K562 (cell line): ENCODE data around the gene EZH1. TPM values are rescaled to one million over a fixed set of nuclear protein-coding genes. Genes with fewer than 3 reads are reported as not detected.
A peak's percentile ranks its signal among the peaks of the same experiment; 100 is the strongest.

Experiments
- ATF1 ChIP-seq, 2 experiments: fragments of 450-650 bp in 1 of 2; IDR thresholded peaks; 2 replicates each; pipeline ENCODE4 v1.6.1; 2016; ENCODE audit warnings: missing compliant biosample characterization in 1 of 2, missing genetic modification characterization in 1 of 2
- CBFA2T2 ChIP-seq: fragments of 450-650 bp; conservative IDR thresholded peaks from 2 replicates; pipeline ENCODE4 v1.6.1; 2017; ENCODE audit warnings: mild to moderate bottlenecking
- DNMT1 ChIP-seq: fragments of 450-650 bp; IDR thresholded peaks from 2 replicates; pipeline ENCODE4 v1.6.1; 2016; ENCODE audit warnings: antibody characterized with exemption, mild to moderate bottlenecking
- ETV6 ChIP-seq, 3 experiments: fragments of 150-350 bp in 1 of 3; sonication (generic) in 1 of 3; formaldehyde crosslinking in 1 of 3; IDR thresholded peaks; 2 replicates each; pipeline versions ENCODE4 v1.6.1 to v1.8.0; 2014 to 2022; ENCODE audit warnings: borderline replicate concordance in 2 of 3, low read depth in 2 of 3, antibody characterized with exemption in 1 of 3, low read length in 1 of 3, mild to moderate bottlenecking in 1 of 3, missing genetic modification reagents in 1 of 3
- HSF4 ChIP-seq: fragments of 250-450 bp; sonication (Bioruptor Pico); IDR thresholded peaks from 2 replicates; pipeline ENCODE4 v2.1.2; 2022; ENCODE audit warnings: mild to moderate bottlenecking, moderate library complexity, borderline replicate concordance
- KDM1A ChIP-seq, 2 experiments: fragments of 450-650 bp; IDR thresholded peaks; 2 replicates each; pipeline ENCODE4 v1.6.1; 2016; ENCODE audit warnings: mild to moderate bottlenecking in 2 of 2
- MYBL2 ChIP-seq, 2 experiments: fragments of 450-650 bp in 1 of 2; sonication (generic) in 1 of 2; formaldehyde crosslinking in 1 of 2; IDR thresholded peaks; 2 replicates each; pipeline versions ENCODE4 v1.6.1 to v1.8.1; 2017 to 2022; ENCODE audit warnings: borderline replicate concordance in 1 of 2, inconsistent platforms in 1 of 2, low read depth in 1 of 2, mild to moderate bottlenecking in 1 of 2, missing genetic modification reagents in 1 of 2, moderate library complexity in 1 of 2
- PHTF2 ChIP-seq: fragments of 250-450 bp; sonication (Bioruptor Pico); IDR thresholded peaks from 2 replicates; pipeline ENCODE4 v1.5.0; 2021; ENCODE audit warnings: mild to moderate bottlenecking
- PML ChIP-seq: IDR thresholded peaks from 2 replicates; pipeline ENCODE4 v1.6.1; 2012; ENCODE audit warnings: low read length, inconsistent platforms
- RBBP5 ChIP-seq: fragments of 200-600 bp; sonication (generic); IDR thresholded peaks from 2 replicates; pipeline ENCODE4 v1.6.1; 2012; ENCODE audit warnings: borderline replicate concordance, mild to moderate bottlenecking, low read length, control low read depth, inconsistent platforms; ENCODE audit not compliant: insufficient read depth, poor library complexity, severe bottlenecking
- TAF7 ChIP-seq: fragments of 450-650 bp; IDR thresholded peaks from 2 replicates; pipeline ENCODE4 v1.6.1; 2016; ENCODE audit warnings: missing genetic modification characterization, missing compliant biosample characterization
- TRIM25 ChIP-seq: fragments of 450-650 bp; IDR thresholded peaks from 2 replicates; pipeline ENCODE4 v1.7.0; 2016; ENCODE audit warnings: borderline replicate concordance
- ZFX ChIP-seq: sonication (generic); formaldehyde crosslinking; IDR thresholded peaks from 2 replicates; pipeline ENCODE4 v1.8.0; 2022; ENCODE audit warnings: mild to moderate bottlenecking, missing genetic modification reagents, moderate library complexity
- ZNF232 ChIP-seq: sonication (generic); formaldehyde crosslinking; IDR thresholded peaks from 2 replicates; pipeline ENCODE4 v1.8.0; 2022; ENCODE audit warnings: mild to moderate bottlenecking, missing genetic modification reagents
- ZNF324 ChIP-seq: fragments of 250-450 bp; sonication (Bioruptor Pico); IDR thresholded peaks from 2 replicates; pipeline ENCODE4 v1.4.0; 2020; ENCODE audit warnings: mild to moderate bottlenecking
- ZNF584 ChIP-seq: fragments of 200-800 bp; sonication (Bioruptor generic); IDR thresholded peaks from 2 replicates; pipeline ENCODE4 v1.6.1; 2016; ENCODE audit warnings: low read depth, mild to moderate bottlenecking, missing genetic modification characterization, missing compliant biosample characterization
- ZNF778 ChIP-seq: fragments of 450-650 bp; formaldehyde crosslinking; IDR thresholded peaks from 2 replicates; pipeline ENCODE4 v1.4.0; 2020; ENCODE audit warnings: mild to moderate bottlenecking, moderate library complexity
- ZSCAN29 ChIP-seq: fragments of 450-650 bp; IDR thresholded peaks from 2 replicates; pipeline ENCODE4 v1.6.1; 2017
- polyA plus RNA-seq, 8 experiments: library from polyadenylated mRNA; depleted of rRNA in 4 of 8; stranded (reverse) in 5 of 8; unstranded in 3 of 8; fragments of >200 nt; fragmentation: Nextera tagmentation in 2 of 8; fragmentation: Illumina TruSeq in 1 of 8; extraction: Ambion mirVana in 2 of 8; extraction: Trizol in 1 of 8; gene quantifications; 2 replicates each; pipeline versions ENCODE4 v1.2.1 to v1.2.3, GENCODE V29; 2011 to 2014; ENCODE audit warnings: inconsistent platforms in 1 of 8, missing spikeins in 1 of 8
- total RNA-seq, 7 experiments: library from RNA; depleted of rRNA in 6 of 7; stranded (reverse); fragments of >200 nt in 6 of 7; fragmentation: Illumina TruSeq in 2 of 7; extraction: Trizol in 2 of 7; gene quantifications; 2 replicates each; pipeline versions ENCODE4 v1.2.1 to v1.2.3, GENCODE V29; 2011 to 2021; ENCODE audit warnings: low replicate concordance in 1 of 7
- TF ChIP-seq, protein P1 (sequence below): fragments of 450-650 bp; formaldehyde crosslinking; IDR thresholded peaks from 2 replicates; pipeline ENCODE4 v1.4.0; 2020; ENCODE audit warnings: mild to moderate bottlenecking, moderate library complexity
- TF ChIP-seq, protein P2 (sequence below): IDR thresholded peaks from 3 replicates; pipeline ENCODE4 v1.6.1; 2011; ENCODE audit warnings: borderline replicate concordance, mild to moderate bottlenecking; ENCODE audit not compliant: insufficient read length, insufficient read depth
- TF ChIP-seq, protein P3 (sequence below): fragments of 450-650 bp; formaldehyde crosslinking; IDR thresholded peaks from 2 replicates; pipeline ENCODE4 v1.4.0; 2020; ENCODE audit warnings: mild to moderate bottlenecking, mixed read lengths

EZH1 gene
- total and polyA plus RNA-seq, 9 of the 15 experiments (the other 6 are each of a cell fraction or from before 2014, with no cell fraction given) = 8.6 to 40.8 (median 22.9) TPM

- TF ChIP-seq RBBP5 (peak; percentile 39), ATF1 (CRISPR knock-in tag; IDR thresholded peaks at IDR 0.05) (no peak), ATF1 (tag; IDR thresholded peaks at IDR 0.05) (peak; percentile 72), PML (peak; percentile 86), ZNF324 (CRISPR knock-in tag) (no peak), ZSCAN29 (no peak; the same call in 1 of the 2 replicates), MYBL2 (IDR thresholded peaks at IDR 0.05; ENCODE audit: low read depth) (no peak), MYBL2 (CRISPR knock-in tag; IDR thresholded peaks at IDR 0.05; ENCODE audit: borderline replicate concordance) (no peak), CBFA2T2 (peak; percentile 90), TRIM25 (no peak), ETV6 (IDR thresholded peaks at IDR 0.05; ENCODE audit: borderline replicate concordance in 1 of 2, low read depth in 2 of 2, low read length in 1 of 2) (peak in 1 of 2 experiments; percentile 55; a peak in 1 of 4 replicates), ETV6 (CRISPR knock-in tag; IDR thresholded peaks at IDR 0.05; ENCODE audit: borderline replicate concordance) (no peak), ZNF778 (no peak), PHTF2 (CRISPR knock-in tag) (no peak), HSF4 (CRISPR knock-in tag) (no peak), DNMT1 (no peak), ZFX (CRISPR knock-in tag) (peak; percentile 65), ZNF584 (CRISPR knock-in tag) (no peak), KDM1A (IDR thresholded peaks at IDR 0.05) (peak; percentile 86 to 91), TAF7 (tag) (no peak), ZNF232 (CRISPR knock-in tag) (no peak)
- TF ChIP-seq, protein P1, sequence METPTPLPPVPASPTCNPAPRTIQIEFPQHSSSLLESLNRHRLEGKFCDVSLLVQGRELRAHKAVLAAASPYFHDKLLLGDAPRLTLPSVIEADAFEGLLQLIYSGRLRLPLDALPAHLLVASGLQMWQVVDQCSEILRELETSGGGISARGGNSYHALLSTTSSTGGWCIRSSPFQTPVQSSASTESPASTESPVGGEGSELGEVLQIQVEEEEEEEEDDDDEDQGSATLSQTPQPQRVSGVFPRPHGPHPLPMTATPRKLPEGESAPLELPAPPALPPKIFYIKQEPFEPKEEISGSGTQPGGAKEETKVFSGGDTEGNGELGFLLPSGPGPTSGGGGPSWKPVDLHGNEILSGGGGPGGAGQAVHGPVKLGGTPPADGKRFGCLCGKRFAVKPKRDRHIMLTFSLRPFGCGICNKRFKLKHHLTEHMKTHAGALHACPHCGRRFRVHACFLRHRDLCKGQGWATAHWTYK (CRISPR knock-in tag) = no peak
- TF ChIP-seq, protein P2, sequence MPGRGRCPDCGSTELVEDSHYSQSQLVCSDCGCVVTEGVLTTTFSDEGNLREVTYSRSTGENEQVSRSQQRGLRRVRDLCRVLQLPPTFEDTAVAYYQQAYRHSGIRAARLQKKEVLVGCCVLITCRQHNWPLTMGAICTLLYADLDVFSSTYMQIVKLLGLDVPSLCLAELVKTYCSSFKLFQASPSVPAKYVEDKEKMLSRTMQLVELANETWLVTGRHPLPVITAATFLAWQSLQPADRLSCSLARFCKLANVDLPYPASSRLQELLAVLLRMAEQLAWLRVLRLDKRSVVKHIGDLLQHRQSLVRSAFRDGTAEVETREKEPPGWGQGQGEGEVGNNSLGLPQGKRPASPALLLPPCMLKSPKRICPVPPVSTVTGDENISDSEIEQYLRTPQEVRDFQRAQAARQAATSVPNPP = no peak
- TF ChIP-seq, protein P3, sequence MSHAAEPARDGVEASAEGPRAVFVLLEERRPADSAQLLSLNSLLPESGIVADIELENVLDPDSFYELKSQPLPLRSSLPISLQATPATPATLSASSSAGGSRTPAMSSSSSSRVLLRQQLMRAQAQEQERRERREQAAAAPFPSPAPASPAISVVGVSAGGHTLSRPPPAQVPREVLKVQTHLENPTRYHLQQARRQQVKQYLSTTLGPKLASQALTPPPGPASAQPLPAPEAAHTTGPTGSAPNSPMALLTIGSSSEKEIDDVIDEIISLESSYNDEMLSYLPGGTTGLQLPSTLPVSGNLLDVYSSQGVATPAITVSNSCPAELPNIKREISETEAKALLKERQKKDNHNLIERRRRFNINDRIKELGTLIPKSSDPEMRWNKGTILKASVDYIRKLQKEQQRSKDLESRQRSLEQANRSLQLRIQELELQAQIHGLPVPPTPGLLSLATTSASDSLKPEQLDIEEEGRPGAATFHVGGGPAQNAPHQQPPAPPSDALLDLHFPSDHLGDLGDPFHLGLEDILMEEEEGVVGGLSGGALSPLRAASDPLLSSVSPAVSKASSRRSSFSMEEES (CRISPR knock-in tag) = no peak
These were observed 35.4 kb upstream of the EZH1 start, which contains the start of gene WNK4 (continued) for GRCh38 chr17:42779936-42780850.
